CD4-positive, alpha-beta T cell treated with Interleukin-17A for 4 hours (primary cell): ENCODE results near the gene CLCC1.
A peak's percentile ranks its signal among the peaks of the same experiment; 100 is the strongest.
"Not testable (repeated sequence)": the region's sequence is repeated elsewhere in the genome, so short reads cannot be mapped to it uniquely, and the experiment has no call there.

ENCODE experiments used
- DNase-seq: peaks from one replicate; pipeline ENCODE4 v3.0.0-alpha.2; 2020; ENCODE audit warnings: mixed read lengths

Gene CLCC1

GRCh38 chr1:108963052-108963686 lies at the start of gene CLCC1:
TSS of gene CLCC1 (minus strand) at chr1:108963484. CDS start at chr1:108950437, 13,047 bp downstream.
- DNase-seq = peak; percentile 92

GRCh38 chr1:109011335-109011734 lies 48.1 kb upstream of the CLCC1 start:
- DNase-seq = no peak

- DNase-seq = not testable (repeated sequence)
These were observed 33.3 kb upstream of the CLCC1 start for GRCh38 chr1:108996622-108997021.

- no peak for DNase-seq
These were observed 19.8 kb upstream of the CLCC1 start for GRCh38 chr1:108983114-108983513.

- DNase-seq = no peak
These were observed 13.4 kb upstream of the CLCC1 start for GRCh38 chr1:108976658-108977057.

- no peak for DNase-seq
These were observed 9.7 kb upstream of the CLCC1 start for GRCh38 chr1:108972951-108973350.

- no peak for DNase-seq
These were observed 6.1 kb upstream of the CLCC1 start for GRCh38 chr1:108969346-108969745.

- DNase-seq = peak; percentile 52
These were observed 618 bp downstream of the CLCC1 start for GRCh38 chr1:108962681-108963051.

- no peak for DNase-seq
These were observed 1.4 kb downstream of the CLCC1 start for GRCh38 chr1:108961752-108962486.

- DNase-seq = no peak
These were observed 2.1 kb downstream of the CLCC1 start for GRCh38 chr1:108961198-108961597.

- no peak for DNase-seq
These were observed 2.6 kb downstream of the CLCC1 start for GRCh38 chr1:108960719-108961118.

GRCh38 chr1:108957888-108958287 lies 5.4 kb downstream of the CLCC1 start:
- no peak for DNase-seq

- no peak for DNase-seq
These were observed 7.4 kb downstream of the CLCC1 start for GRCh38 chr1:108955881-108956280.

GRCh38 chr1:108955111-108955510 lies 8.2 kb downstream of the CLCC1 start:
- no peak for DNase-seq

- no peak for DNase-seq
These were observed 9.8 kb downstream of the CLCC1 start for GRCh38 chr1:108953452-108953851.

- no peak for DNase-seq
These were observed 12.0 kb downstream of the CLCC1 start for GRCh38 chr1:108951242-108951641.

GRCh38 chr1:108949044-108949443 lies 14.2 kb downstream of the CLCC1 start:
- no peak for DNase-seq

GRCh38 chr1:108947871-108948525 lies 15.3 kb downstream of the CLCC1 start:
- no peak for DNase-seq

- DNase-seq = no peak
These were observed 27.1 kb downstream of the CLCC1 start for GRCh38 chr1:108936170-108936569.

GRCh38 chr1:108933944-108934343 lies 29.3 kb downstream of the CLCC1 start:
- DNase-seq = no peak

GRCh38 chr1:108927565-108927964 lies 35.7 kb downstream of the CLCC1 start:
- DNase-seq = not testable (repeated sequence)

GRCh38 chr1:108925920-108926319 lies 37.4 kb downstream of the CLCC1 start:
- no peak for DNase-seq

- DNase-seq = no peak
These were observed 46.5 kb downstream of the CLCC1 start for GRCh38 chr1:108916788-108917187.
